Erythroblast (primary cell): ENCODE data around the gene MOV10L1.
"Not testable (repeated sequence)": the region's sequence is repeated elsewhere in the genome, so short reads cannot be mapped to it uniquely, and the experiment has no call there.

Experiments used
- DNase-seq, 2 experiments: peaks; one replicate each; lab custom pipeline; 2025; lab: John Stamatoyannopoulos, UW
- GATA1 ChIP-seq: IDR thresholded peaks from 2 replicates; pipeline ENCODE4 v1.6.1; 2011; ENCODE audit warnings: low read depth, mild to moderate bottlenecking, control low read depth, low read length, moderate library complexity
- POLR2A ChIP-seq: IDR thresholded peaks from 2 replicates; pipeline ENCODE4 v1.6.1; 2011; ENCODE audit warnings: mild to moderate bottlenecking, low read length

Gene MOV10L1

GRCh38 chr22:50139843-50140415 is 50.1 kb downstream of the MOV10L1 start:
- DNase-seq: no peak
- TF ChIP-seq GATA1 (no peak), POLR2A (no peak)

GRCh38 chr22:50140615-50141014 is 50.8 kb downstream of the MOV10L1 start:
- DNase-seq: no peak
- no peak for TF ChIP-seq POLR2A

- no peak for DNase-seq
- no peak for TF ChIP-seq GATA1
- no peak for TF ChIP-seq POLR2A
Observed at GRCh38 chr22:50141462-50141861, 51.7 kb downstream of the MOV10L1 start.

DNA sequence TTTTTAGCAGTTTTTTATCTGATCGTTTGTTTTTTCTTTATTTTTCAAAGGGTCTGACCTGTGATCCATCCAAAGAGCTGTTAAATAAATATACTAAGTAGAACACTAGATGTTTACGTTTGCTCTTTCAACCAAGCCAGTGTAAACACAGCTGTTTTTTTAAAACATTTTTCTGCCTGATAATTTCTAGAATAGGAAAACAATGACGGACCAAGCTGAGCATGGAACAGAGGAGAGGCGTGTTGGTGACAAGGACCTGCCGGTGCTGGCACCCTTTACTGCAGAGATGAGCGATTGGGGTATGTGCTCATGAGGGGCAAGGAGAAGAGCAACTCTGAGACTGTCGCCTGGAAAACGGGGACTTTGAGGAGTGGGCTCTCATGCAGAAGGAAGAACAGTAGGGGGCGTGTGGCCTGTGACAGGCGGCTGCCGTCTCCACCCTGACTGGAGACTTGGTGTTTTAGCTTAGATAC is 52.1 kb downstream of the MOV10L1 start:
- TF ChIP-seq POLR2A (no peak), GATA1 (no peak)
- no peak for DNase-seq

GRCh38 chr22:50143096-50143495 is 53.3 kb downstream of the MOV10L1 start:
- TF ChIP-seq POLR2A (no peak), GATA1 (no peak)
- no peak for DNase-seq

GRCh38 chr22:50144005-50144614 is 54.3 kb downstream of the MOV10L1 start:
- peak in 1 of 2 experiments; percentile 36 for DNase-seq
- TF ChIP-seq POLR2A (no peak), GATA1 (no peak)

DNA sequence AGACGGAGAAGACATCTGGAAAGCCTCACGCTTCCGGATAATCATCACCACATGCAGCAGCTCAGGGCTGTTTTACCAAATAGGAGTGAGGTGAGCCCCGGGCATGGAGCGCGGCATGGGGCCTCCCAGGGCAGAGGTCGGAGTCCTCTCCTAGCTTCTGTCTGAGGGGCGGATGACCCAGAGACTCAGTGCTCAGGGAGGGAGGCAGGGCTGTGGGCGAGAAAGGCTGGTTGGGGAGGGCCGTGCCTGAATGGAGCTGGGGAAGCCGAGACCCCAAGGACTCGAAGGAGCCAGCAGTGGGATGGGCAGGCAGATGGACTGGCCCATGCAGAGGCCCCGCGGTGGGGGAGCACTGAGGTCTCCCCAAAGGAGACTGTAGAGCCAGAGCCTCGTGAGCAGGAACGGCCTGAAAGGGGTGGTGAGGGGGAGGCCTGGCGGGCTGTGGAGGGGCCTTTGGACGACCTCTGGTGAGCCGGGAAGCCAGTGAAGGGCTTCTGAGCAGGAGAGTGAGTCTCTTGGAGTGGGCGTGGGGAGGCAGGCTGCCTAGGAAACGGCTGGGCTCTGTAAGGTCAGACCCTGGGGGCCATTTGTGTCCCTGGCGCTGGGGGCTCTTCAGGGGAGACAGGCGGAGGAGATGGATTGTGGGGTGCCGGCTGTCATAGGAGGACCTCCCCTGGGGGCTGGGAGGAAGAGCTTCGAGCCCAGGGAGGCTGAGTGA is 56.1 kb downstream of the MOV10L1 start:
- TF ChIP-seq POLR2A: no peak
- TF ChIP-seq GATA1: no peak
- DNase-seq: no peak

- TF ChIP-seq GATA1: no peak
- peak; percentile 39 to 55 for DNase-seq
Observed at GRCh38 chr22:50146439-50147238, 56.8 kb downstream of the MOV10L1 start.

- not testable (repeated sequence) for DNase-seq
Observed at GRCh38 chr22:50147258-50148165, 57.7 kb downstream of the MOV10L1 start.

DNA sequence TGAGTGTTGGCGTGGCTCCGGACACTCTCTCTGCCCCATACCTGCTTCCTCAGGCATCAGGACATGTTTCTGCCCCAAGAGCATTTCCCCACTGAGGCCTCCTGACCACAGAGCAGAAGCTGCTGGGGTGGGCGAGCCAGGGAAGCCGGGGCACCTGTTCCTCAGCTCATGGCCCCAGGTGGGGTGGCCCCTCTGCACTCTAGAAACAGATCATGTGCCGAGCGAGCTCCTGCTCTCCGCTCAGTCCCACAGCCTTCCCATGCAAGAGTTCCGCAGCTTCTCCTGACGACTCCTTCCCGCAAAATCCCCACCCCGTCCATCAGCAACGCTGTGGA is 58.3 kb downstream of the MOV10L1 start:
- no peak for DNase-seq
- no peak for TF ChIP-seq POLR2A
- no peak for TF ChIP-seq GATA1

- TF ChIP-seq POLR2A (no peak), GATA1 (no peak)
- DNase-seq: peak; percentile 72 to 86
Observed at GRCh38 chr22:50148991-50149721, 59.4 kb downstream of the MOV10L1 start.
